ENCODE data around the gene PGGHG.

PGGHG gene

GRCh38 chr11:280706-281485 is 8.0 kb upstream of the PGGHG start:
- Histone ChIP-seq H3K27me3 (ENCODE audit: insufficient read depth, low read length, poor library complexity) (no peaks in the 10 kb centered on the region), H3K4me2 (ENCODE audit: insufficient read depth, low read length) (no peak overlapping the region), H3K4me3 (ENCODE audit: low read depth in 1 of 2, low read length in 2 of 2) (no peak overlapping the region)

GRCh38 chr11:281486-282161 is 7.3 kb upstream of the PGGHG start:
- ATAC-seq (ENCODE audit: insufficient read depth, low read depth) (no peak), DNase-seq (no peak)
- no peaks in the 10 kb centered on the region for H3K9me3 ChIP-seq (ENCODE audit: insufficient read depth, low read length, severe bottlenecking)
- no peak overlapping the region for H3K4me3 ChIP-seq (ENCODE audit: low read depth in 1 of 2, low read length in 2 of 2)
- no peaks in the 10 kb centered on the region for H3K36me3 ChIP-seq (ENCODE audit: insufficient read depth, low read length)
- H4K20me1 ChIP-seq (ENCODE audit: insufficient read depth, low read length) = no peaks in the 10 kb centered on the region
- peaks cover 10% of the 10 kb centered on the region for H3K4me1 ChIP-seq (ENCODE audit: insufficient read depth, low read length)
- H3K27ac ChIP-seq (ENCODE audit: low read length) = no peak overlapping the region
- H2AFZ ChIP-seq (ENCODE audit: low read depth, low read length) = no peak overlapping the region
- no peaks in the 10 kb centered on the region for H3K79me2 ChIP-seq (ENCODE audit: insufficient read depth, low read length)
- no peak overlapping the region for H3K4me2 ChIP-seq (ENCODE audit: insufficient read depth, low read length)
- H3K9ac ChIP-seq (ENCODE audit: low read depth, low read length) = no peak overlapping the region
- no peak for TF ChIP-seq EZH2 (IDR thresholded peaks at IDR 0.05; ENCODE audit: borderline replicate concordance, low read depth, low read length, severe bottlenecking)
- TF ChIP-seq CTCF (IDR thresholded peaks at IDR 0.05; ENCODE audit: borderline replicate concordance, extremely low read depth, low read length, poor library complexity, severe bottlenecking) = no peak
- H3K27me3 ChIP-seq (ENCODE audit: insufficient read depth, low read length, poor library complexity) = no peaks in the 10 kb centered on the region

More at GRCh38 chr11:280706-281485, 8.0 kb upstream of the PGGHG start:
- no peak for TF ChIP-seq CTCF (IDR thresholded peaks at IDR 0.05; ENCODE audit: borderline replicate concordance, extremely low read depth, low read length, poor library complexity, severe bottlenecking)
- no peak for TF ChIP-seq EZH2 (IDR thresholded peaks at IDR 0.05; ENCODE audit: borderline replicate concordance, low read depth, low read length, severe bottlenecking)
- H2AFZ ChIP-seq (ENCODE audit: low read depth, low read length) = no peak overlapping the region
- H3K79me2 ChIP-seq (ENCODE audit: insufficient read depth, low read length) = no peaks in the 10 kb centered on the region
- H3K27ac ChIP-seq (ENCODE audit: low read length) = no peak overlapping the region
- DNase-seq = no peak
- H3K9me3 ChIP-seq (ENCODE audit: insufficient read depth, low read length, severe bottlenecking) = no peaks in the 10 kb centered on the region
- H3K4me1 ChIP-seq (ENCODE audit: insufficient read depth, low read length) = peaks cover 10% of the 10 kb centered on the region
- ATAC-seq (ENCODE audit: insufficient read depth, low read depth) = no peak
- no peaks in the 10 kb centered on the region for H3K36me3 ChIP-seq (ENCODE audit: insufficient read depth, low read length)
- H3K9ac ChIP-seq (ENCODE audit: low read depth, low read length) = no peak overlapping the region
- no peaks in the 10 kb centered on the region for H4K20me1 ChIP-seq (ENCODE audit: insufficient read depth, low read length)

GRCh38 chr11:282171-282570 is 6.8 kb upstream of the PGGHG start:
- Histone ChIP-seq H3K4me1 (ENCODE audit: insufficient read depth, low read length) (peaks cover 13% of the 10 kb centered on the region), H3K9me3 (ENCODE audit: insufficient read depth, low read length, severe bottlenecking) (no peaks in the 10 kb centered on the region), H2AFZ (ENCODE audit: low read depth, low read length) (no peak overlapping the region), H3K27me3 (ENCODE audit: insufficient read depth, low read length, poor library complexity) (no peaks in the 10 kb centered on the region), H3K4me2 (ENCODE audit: insufficient read depth, low read length) (no peak overlapping the region), H3K36me3 (ENCODE audit: insufficient read depth, low read length) (no peaks in the 10 kb centered on the region), H3K79me2 (ENCODE audit: insufficient read depth, low read length) (no peaks in the 10 kb centered on the region), H3K27ac (ENCODE audit: low read length) (no peak overlapping the region), H3K9ac (ENCODE audit: low read depth, low read length) (no peak overlapping the region), H4K20me1 (ENCODE audit: insufficient read depth, low read length) (no peaks in the 10 kb centered on the region), H3K4me3 (ENCODE audit: low read depth in 1 of 2, low read length in 2 of 2) (no peak overlapping the region)
- TF ChIP-seq CTCF (IDR thresholded peaks at IDR 0.05; ENCODE audit: borderline replicate concordance, extremely low read depth, low read length, poor library complexity, severe bottlenecking) (no peak), EZH2 (IDR thresholded peaks at IDR 0.05; ENCODE audit: borderline replicate concordance, low read depth, low read length, severe bottlenecking) (no peak)
- DNase-seq (no peak), ATAC-seq (ENCODE audit: insufficient read depth, low read depth) (no peak)
